Uterine smooth muscle cell (primary cell): Measurements from ENCODE around the gene ABCC10. TPM values are rescaled to one million over a fixed set of nuclear protein-coding genes. Genes with fewer than 3 reads are reported as not detected.

ENCODE experiments used
- total RNA-seq: library from RNA; depleted of rRNA; stranded (reverse); fragments of >200 nt; gene quantifications from 2 replicates; pipeline ENCODE4 v1.2.3, GENCODE V29; 2014

ABCC10 gene
- total RNA-seq = 18.4 and 24.6 TPM in 2 replicates

GRCh38 chr6:43427406-43428111 is at the start of gene ABCC10:
ABCC10 (plus strand) TSS chr6:43427541; CDS start chr6:43427979, 438 bp downstream.

GRCh38 chr6:43455531-43456428 is 28.4 kb downstream of the ABCC10 start, which contains the start of gene DLK2:
DLK2 (minus strand) TSS chr6:43455548; CDS start chr6:43454825, 723 bp downstream.

DNA sequence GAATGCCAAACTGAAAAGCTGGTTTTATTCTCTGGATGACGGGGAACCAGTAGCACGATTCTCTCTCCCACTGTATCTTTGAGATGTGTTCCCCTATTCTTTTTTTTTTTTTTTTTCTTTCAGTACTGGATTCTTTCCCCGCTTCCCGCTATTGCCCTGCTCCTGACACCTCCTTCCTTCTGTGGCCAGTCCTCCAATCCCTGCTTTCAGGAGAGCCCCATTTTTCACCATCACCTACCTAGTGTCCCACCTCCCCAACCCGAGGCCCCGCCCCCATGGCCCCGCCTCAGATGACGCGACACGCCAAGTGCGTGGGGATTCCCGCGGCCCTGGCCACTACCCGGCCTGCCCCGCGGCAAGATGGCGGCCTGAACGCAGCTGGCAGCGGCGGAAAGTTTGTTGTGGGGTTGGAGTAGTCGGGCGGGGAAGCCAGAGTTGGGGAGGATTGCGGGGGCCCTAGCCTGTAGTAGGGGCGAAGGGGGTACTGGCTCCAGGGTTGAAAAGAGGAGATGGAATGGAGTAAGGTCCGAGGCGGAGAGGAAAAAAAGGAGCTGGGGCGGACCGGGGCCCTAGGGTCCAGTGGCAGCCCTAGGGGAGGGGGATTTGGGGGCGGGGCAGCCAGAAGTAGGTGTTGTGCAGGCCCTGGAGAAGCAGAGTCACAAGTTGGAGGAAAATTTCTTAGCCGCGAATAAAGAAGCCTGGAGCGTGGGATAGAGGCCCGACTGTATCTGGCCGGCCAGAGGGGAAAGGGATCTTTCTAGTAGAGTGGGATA is 50.1 kb downstream of the ABCC10 start, which contains the start of gene TJAP1:
TSS of gene TJAP1 (plus strand) at position 336 of the 773 bp plus-strand sequence. CDS start 21,432 bp downstream, outside the sequence.

Other genes with a start within 250 kb of the ABCC10 start
- gene CUL9, start 245.3 kb upstream of the ABCC10 start, total RNA-seq = 26.0 and 39.2 TPM in 2 replicates
- gene DNPH1, start 198.1 kb upstream of the ABCC10 start, total RNA-seq = 62.9 and 63.7 TPM in 2 replicates
- under 0.01 TPM in 1 of 2 replicates, not detected in the other for gene TTBK1, start 184.1 kb upstream of the ABCC10 start, total RNA-seq
- gene SLC22A7, start 129.3 kb upstream of the ABCC10 start, total RNA-seq = not detected in 2 replicates
- not detected in 2 replicates for gene CRIP3, start 118.7 kb upstream of the ABCC10 start, total RNA-seq
- 5.5 and 7.5 TPM in 2 replicates for gene ZNF318, start 57.9 kb upstream of the ABCC10 start, total RNA-seq
- 0.66 and 1.1 TPM in 2 replicates for gene DLK2, start 28.0 kb downstream of the ABCC10 start, total RNA-seq
- gene TJAP1, start 50.0 kb downstream of the ABCC10 start, total RNA-seq = 9.9 and 10.1 TPM in 2 replicates
- 0.44 and 0.62 TPM in 2 replicates for gene LRRC73, start 82.8 kb downstream of the ABCC10 start, total RNA-seq
- 72.5 and 97.2 TPM in 2 replicates for gene YIPF3, start 89.4 kb downstream of the ABCC10 start, total RNA-seq
- gene POLR1C, start 89.5 kb downstream of the ABCC10 start, total RNA-seq = 27.7 and 45.9 TPM in 2 replicates
- 20.5 and 27.2 TPM in 2 replicates for gene XPO5, start 148.5 kb downstream of the ABCC10 start, total RNA-seq
- gene POLH, start 148.6 kb downstream of the ABCC10 start, total RNA-seq = 16.7 and 22.9 TPM in 2 replicates
- 123 and 165 TPM in 2 replicates for gene GTPBP2, start 201.7 kb downstream of the ABCC10 start, total RNA-seq
- 21.0 and 37.7 TPM in 2 replicates for gene MAD2L1BP, start 208.3 kb downstream of the ABCC10 start, total RNA-seq
- 0.44 and 1.2 TPM in 2 replicates for gene RSPH9, start 217.5 kb downstream of the ABCC10 start, total RNA-seq